KMS-11 (cell line): ENCODE results near the gene RIBC2.

Source experiments
- H2AFZ ChIP-seq: fragments of 200-600 bp; sonication (generic); 2 replicates; pipeline ENCODE4 v1.6.1; 2016; ENCODE audit warnings: antibody characterized with exemption, mixed run types, low read depth
- H3K27ac ChIP-seq: fragments of 200-600 bp; sonication (generic); 2 replicates; pipeline ENCODE4 v1.6.1; 2016; ENCODE audit warnings: mild to moderate bottlenecking, mixed run types
- H3K27me3 ChIP-seq: fragments of 200-600 bp; sonication (generic); 2 replicates; pipeline ENCODE4 v1.6.1; 2017; ENCODE audit warnings: mild to moderate bottlenecking, low read depth, mixed run types, moderate library complexity; ENCODE audit not compliant: insufficient read depth
- H3K36me3 ChIP-seq: fragments of 200-600 bp; sonication (generic); 2 replicates; pipeline ENCODE4 v1.6.1; 2017; ENCODE audit warnings: mild to moderate bottlenecking, mixed run types; ENCODE audit not compliant: insufficient read depth
- H3K4me1 ChIP-seq: fragments of 200-600 bp; sonication (generic); 2 replicates; pipeline ENCODE4 v1.6.1; 2016; ENCODE audit warnings: mild to moderate bottlenecking, low read depth, mixed run types; ENCODE audit not compliant: poor library complexity, severe bottlenecking
- H3K4me2 ChIP-seq: fragments of 200-600 bp; sonication (generic); 2 replicates; pipeline ENCODE4 v1.7.0; 2016; ENCODE audit warnings: mild to moderate bottlenecking, mixed run types
- H3K4me3 ChIP-seq: fragments of 200-600 bp; sonication (generic); IDR thresholded peaks from 2 replicates; pipeline ENCODE4 v1.6.1; 2017; ENCODE audit warnings: low read depth, low read length, mixed read lengths; ENCODE audit not compliant: insufficient read depth
- H3K79me2 ChIP-seq: fragments of 200-600 bp; sonication (generic); 2 replicates; pipeline ENCODE4 v1.6.1; 2016; ENCODE audit warnings: low read depth, mixed run types; ENCODE audit not compliant: insufficient read depth
- H3K9ac ChIP-seq: fragments of 200-600 bp; sonication (generic); 2 replicates; pipeline ENCODE4 v1.6.1; 2016; ENCODE audit warnings: mild to moderate bottlenecking, mixed run types
- H4K20me1 ChIP-seq: fragments of 200-600 bp; sonication (generic); 2 replicates; pipeline ENCODE4 v1.6.1; 2016; ENCODE audit warnings: mild to moderate bottlenecking, mixed run types; ENCODE audit not compliant: insufficient read depth
- CTCF ChIP-seq: fragments of 200-600 bp; sonication (generic); conservative IDR thresholded peaks from 2 replicates; pipeline ENCODE4 v1.6.1; 2017; ENCODE audit warnings: low read depth, mild to moderate bottlenecking, antibody characterized with exemption, low read length, moderate library complexity, mixed read lengths

The RIBC2 gene

GRCh38 chr22:45468872-45469271 is 55.4 kb downstream of the RIBC2 start:
- no peak overlapping the region for H3K4me2 ChIP-seq
- TF ChIP-seq CTCF: no peak
- H3K36me3 ChIP-seq: no peaks in the 10 kb centered on the region
- no peaks in the 10 kb centered on the region for H3K4me1 ChIP-seq
- no peak overlapping the region for H2AFZ ChIP-seq
- no peak overlapping the region for H3K27ac ChIP-seq
- no peaks in the 10 kb centered on the region for H3K79me2 ChIP-seq
- H4K20me1 ChIP-seq: no peaks in the 10 kb centered on the region
- H3K4me3 ChIP-seq: no peak overlapping the region
- H3K9ac ChIP-seq: no peak overlapping the region
- H3K27me3 ChIP-seq: peaks cover 29% of the 10 kb centered on the region

GRCh38 chr22:45469281-45470073 is 56.0 kb downstream of the RIBC2 start:
- Histone ChIP-seq H3K9ac (no peak overlapping the region), H3K27ac (no peak overlapping the region), H3K4me3 (no peak overlapping the region), H3K79me2 (no peaks in the 10 kb centered on the region), H3K36me3 (no peaks in the 10 kb centered on the region), H3K4me2 (no peak overlapping the region), H3K4me1 (no peaks in the 10 kb centered on the region), H2AFZ (no peak overlapping the region), H3K27me3 (peaks cover 35% of the 10 kb centered on the region), H4K20me1 (no peaks in the 10 kb centered on the region)
- TF ChIP-seq CTCF: no peak

- H3K27me3 ChIP-seq: peaks cover 35% of the 10 kb centered on the region
- no peak overlapping the region for H3K9ac ChIP-seq
- H2AFZ ChIP-seq: no peak overlapping the region
- H4K20me1 ChIP-seq: no peaks in the 10 kb centered on the region
- no peaks in the 10 kb centered on the region for H3K79me2 ChIP-seq
- H3K27ac ChIP-seq: no peak overlapping the region
- H3K4me1 ChIP-seq: no peaks in the 10 kb centered on the region
- H3K4me3 ChIP-seq: no peak overlapping the region
- H3K36me3 ChIP-seq: no peaks in the 10 kb centered on the region
- no peak overlapping the region for H3K4me2 ChIP-seq
- TF ChIP-seq CTCF: no peak
Measured at GRCh38 chr22:45470871-45471270, 57.4 kb downstream of the RIBC2 start.

GRCh38 chr22:45472426-45472825 is 58.9 kb downstream of the RIBC2 start:
- Histone ChIP-seq H3K27me3 (peaks cover 46% of the 10 kb centered on the region), H3K4me2 (no peak overlapping the region), H3K9ac (no peak overlapping the region), H4K20me1 (no peaks in the 10 kb centered on the region), H3K36me3 (no peaks in the 10 kb centered on the region), H2AFZ (no peak overlapping the region), H3K4me1 (no peaks in the 10 kb centered on the region), H3K27ac (no peak overlapping the region), H3K79me2 (no peaks in the 10 kb centered on the region), H3K4me3 (no peak overlapping the region)
- no peak for TF ChIP-seq CTCF
